SW 1271 (cell line): ENCODE results near the gene WTAP.
"Not testable (repeated sequence)": the region's sequence is repeated elsewhere in the genome, so short reads cannot be mapped to it uniquely, and the experiment has no call there.

Experiments
- DNase-seq, 2 experiments: peaks; one replicate each; lab custom pipeline; 2025; lab: John Stamatoyannopoulos, UW

WTAP gene

GRCh38 chr6:159761873-159762680 lies 34.8 kb downstream of the WTAP start, which contains the start of gene ACAT2:
ACAT2 (plus strand) TSS chr6:159762045; CDS start chr6:159762088, 43 bp downstream.
- peak; percentile 87 to 91 for DNase-seq

DNA sequence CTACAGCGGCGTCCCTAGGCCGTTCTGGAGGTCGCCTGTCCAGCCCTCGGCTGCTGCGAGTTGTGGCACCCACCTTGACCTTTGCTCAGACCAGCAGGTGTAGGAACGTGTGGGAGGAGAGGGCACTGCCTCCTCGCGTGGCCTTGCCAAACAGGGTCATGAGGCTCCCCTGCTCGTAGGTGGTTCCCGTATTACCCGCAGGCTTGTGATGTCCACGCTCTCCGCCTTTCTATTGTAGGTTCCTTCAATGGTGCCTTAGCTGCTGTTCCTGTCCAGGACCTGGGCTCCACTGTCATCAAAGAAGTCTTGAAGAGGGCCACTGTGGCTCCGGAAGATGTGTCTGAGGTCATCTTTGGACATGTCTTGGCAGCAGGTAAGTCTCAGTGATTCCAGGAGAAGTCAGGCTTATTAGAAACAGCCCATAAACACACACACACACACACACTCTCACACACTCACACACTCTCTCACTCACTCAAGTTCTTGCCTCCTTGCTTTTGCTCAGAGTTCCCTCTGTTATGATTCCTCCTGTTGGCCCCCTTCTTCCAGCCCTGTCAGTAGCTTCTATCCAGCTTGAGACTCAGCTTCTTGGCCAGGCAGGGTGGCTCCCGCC lies 35.5 kb downstream of the WTAP start:
- no peak for DNase-seq

DNA sequence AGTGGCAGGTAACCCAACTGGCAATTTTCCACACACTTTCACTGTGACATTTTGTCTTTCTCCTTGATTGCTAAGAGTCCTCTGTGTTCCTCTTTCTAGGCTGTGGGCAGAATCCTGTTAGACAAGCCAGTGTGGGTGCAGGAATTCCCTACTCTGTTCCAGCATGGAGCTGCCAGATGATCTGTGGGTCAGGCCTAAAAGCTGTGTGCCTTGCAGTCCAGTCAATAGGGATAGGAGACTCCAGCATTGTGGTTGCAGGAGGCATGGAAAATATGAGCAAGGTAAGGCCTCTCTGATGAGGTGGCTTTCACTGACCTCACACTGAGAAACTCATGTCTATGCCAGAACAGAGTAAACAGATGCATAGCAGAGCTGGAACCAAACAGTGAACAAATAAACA lies 39.6 kb downstream of the WTAP start:
- DNase-seq: no peak

DNA sequence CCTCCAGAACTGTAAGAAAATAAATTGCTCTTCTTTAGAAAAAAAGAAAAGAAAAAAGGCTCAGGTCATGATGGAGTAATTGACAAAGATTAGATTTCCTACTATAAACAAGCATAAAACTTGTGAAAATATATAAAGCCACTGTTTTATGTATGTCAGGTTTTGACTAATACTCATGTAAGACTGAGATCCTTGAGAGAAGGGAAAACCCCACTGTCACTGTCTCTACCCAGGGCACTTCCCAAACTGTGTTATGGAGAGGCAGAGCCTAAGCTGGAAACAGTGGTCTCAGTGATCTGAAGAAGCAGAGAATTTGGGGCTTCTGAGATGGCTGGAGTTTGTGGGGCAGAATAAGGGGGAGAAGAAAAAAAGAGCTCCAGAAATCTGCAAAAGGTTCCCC lies 42.2 kb downstream of the WTAP start:
- DNase-seq: no peak

GRCh38 chr6:159772196-159772595 lies 44.9 kb downstream of the WTAP start:
- no peak for DNase-seq

- no peak for DNase-seq
Measured at GRCh38 chr6:159777240-159777904, 50.1 kb downstream of the WTAP start.

GRCh38 chr6:159778131-159778530 lies 50.8 kb downstream of the WTAP start:
- no peak for DNase-seq

DNA sequence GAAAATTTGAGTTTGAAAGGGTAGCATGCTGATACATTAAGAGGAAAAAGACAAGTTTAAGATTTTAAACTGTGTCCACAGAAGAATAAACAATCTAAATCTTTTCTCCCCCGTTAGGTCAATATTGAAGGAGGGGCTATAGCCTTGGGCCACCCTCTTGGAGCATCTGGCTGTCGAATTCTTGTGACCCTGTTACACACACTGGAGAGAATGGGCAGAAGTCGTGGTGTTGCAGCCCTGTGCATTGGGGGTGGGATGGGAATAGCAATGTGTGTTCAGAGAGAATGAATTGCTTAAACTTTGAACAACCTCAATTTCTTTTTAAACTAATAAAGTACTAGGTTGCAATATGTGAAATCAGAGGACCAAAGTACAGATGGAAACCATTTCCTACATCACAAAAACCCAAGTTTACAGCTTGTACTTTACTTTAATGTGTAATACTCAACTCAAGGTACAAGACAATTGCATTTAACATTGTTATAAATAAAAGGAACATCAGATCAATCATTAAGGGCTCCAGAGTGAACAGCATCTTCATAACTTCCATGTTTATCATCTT lies 51.3 kb downstream of the WTAP start:
- DNase-seq: no peak

GRCh38 chr6:159788276-159788675 lies 61.0 kb downstream of the WTAP start:
- DNase-seq: no peak

GRCh38 chr6:159788753-159789376 lies 61.6 kb downstream of the WTAP start:
- DNase-seq: peak in 1 of 2 experiments; percentile 13

GRCh38 chr6:159789377-159790148 lies 62.3 kb downstream of the WTAP start, which contains the start of gene TCP1:
TCP1 (minus strand) TSS chr6:159789602; CDS start chr6:159789468, 134 bp downstream.
- DNase-seq: peak; percentile 97 to 99

- peak; percentile 91 to 96 for DNase-seq
Measured at GRCh38 chr6:159790149-159790955, 63.0 kb downstream of the WTAP start, which contains the start of gene MRPL18. MRPL18 (plus strand) TSS chr6:159790467; CDS start chr6:159790588, 121 bp downstream.

DNA sequence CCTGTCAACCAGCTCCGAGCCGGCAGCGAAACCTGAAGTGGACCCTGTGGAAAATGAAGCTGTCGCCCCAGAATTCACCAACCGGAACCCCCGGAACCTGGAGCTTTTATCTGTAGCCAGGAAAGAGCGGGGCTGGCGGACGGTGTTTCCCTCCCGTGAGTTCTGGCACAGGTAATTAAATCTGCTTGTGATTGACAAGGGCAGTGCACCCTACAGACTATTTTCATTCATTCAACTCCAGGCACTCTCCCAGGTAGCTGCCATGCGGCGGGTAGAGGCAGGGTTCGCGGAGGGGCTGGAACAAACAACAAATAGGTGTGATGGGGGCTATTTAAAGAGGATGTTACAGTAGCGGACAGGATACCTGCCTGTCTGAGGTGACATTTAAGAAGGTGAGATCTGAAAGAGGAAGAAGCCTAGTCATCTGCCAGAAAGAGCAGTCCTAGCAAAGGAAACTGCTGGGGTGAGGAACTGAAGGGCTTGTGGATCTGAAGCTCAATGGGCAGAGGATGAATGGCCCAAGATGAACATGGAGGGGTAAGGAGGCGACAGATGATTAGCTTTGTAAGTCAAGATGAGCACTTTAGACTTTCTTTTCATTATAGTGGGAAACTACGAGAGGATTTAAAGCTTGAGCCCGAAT lies 63.8 kb downstream of the WTAP start:
- DNase-seq: no peak

DNA sequence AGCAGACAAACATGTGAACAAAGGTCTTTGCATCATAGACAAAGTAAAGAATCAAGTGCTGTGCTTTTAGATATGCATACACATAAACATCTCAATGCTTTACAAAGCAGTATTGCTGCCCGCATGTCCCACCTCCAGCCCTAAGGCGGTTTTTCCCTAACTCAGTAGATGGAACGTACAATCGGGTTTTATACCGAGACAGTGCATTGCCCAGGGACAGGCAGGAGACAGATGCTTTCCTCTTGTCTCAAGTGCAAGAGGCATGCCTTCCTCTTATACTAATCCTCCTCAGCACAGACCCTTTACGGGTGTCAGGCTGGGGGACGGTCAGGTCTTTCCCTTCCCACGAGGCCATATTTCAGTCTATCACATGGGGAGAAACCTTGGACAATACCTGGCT lies 67.7 kb downstream of the WTAP start:
- not testable (repeated sequence) for DNase-seq

DNA sequence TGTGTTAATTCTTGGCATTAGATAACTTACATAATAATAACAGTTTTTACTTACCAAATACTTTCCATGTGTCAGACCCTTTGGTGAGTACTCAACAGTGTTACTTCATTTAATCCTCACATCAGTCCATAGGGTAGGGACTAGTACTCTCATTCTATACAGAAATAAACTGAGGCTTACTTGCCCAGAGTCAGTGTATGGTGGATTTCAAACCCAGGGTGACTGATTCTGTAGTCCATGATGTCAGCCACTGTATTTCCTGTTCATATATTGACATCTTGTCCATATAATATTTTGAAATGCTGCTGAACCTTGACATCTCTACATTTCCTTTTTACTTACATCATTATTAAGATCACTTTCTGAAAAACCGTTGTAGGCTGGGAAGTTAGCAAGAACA lies 70.2 kb downstream of the WTAP start:
- no peak for DNase-seq

- DNase-seq: no peak
Measured at GRCh38 chr6:159800141-159800865, 73.0 kb downstream of the WTAP start, which contains the start of gene PNLDC1. PNLDC1 (plus strand) TSS chr6:159800276; CDS start chr6:159800308, 32 bp downstream.

DNA sequence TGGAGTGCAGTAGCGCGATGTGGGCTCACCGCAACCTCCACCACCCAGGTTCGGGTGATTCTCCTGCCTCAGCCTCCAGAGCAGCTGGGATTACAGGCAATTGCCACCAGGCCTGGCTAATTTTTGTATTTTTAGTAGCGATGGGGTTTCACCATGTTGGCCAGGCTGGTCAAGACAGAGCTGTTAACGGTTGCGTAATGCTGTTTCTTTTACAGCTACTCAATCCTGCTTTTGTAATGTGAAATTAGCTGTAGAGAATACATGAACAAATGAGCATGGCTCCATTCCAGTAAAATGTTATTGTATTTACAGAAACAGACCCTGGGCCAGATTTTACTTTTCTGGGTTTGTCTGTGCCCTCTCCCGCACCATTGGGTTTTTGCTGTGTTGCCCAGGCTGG lies 74.6 kb downstream of the WTAP start:
- no peak for DNase-seq

DNA sequence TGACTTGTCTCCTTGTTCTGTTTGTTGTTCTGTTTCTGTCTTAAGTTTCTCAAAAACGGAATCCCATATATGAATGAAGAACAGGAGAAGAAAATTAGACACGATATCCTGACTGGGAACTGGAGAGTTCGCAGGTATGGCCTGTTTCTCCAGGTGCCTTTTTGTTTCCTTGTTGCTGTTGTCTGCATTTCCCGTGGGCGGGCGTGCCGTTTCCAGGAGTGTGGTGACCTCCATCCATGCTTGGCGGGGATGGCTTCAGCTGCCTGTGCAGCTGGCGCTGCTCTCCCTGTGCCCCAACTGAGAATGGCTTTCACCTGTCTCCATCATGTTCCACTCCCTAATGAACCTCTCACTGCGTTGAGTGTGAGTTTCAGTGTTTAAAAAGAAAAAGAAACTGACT lies 77.2 kb downstream of the WTAP start:
- no peak for DNase-seq

DNA sequence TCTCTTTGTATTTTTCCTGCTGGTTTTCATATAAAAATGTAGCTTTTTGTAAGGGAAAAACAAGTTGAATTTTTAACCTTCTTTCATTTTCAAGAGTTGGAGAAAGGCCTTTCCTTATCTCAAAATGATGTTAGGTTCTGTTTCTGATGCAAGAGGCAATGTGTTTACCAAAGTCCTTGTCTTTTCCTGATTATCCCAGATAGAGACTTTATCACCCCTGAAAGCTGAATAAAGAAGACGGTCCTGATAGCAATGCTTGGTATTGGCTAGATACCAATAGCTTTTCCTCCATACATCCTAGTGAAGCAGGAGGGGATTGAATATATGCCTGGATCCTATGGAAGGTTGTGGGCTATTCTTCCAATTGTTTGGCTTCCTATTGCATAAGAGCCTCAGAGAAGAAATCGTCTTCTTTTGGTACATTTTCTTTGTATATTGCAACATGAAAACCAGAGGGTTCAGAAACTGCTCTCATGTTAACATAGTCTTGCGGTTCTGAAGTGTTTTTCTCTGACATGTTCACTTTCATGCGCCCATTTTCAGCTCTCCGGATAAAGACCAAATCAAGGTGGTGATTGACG lies 78.2 kb downstream of the WTAP start:
- DNase-seq: no peak
